ENCODE measurements around the gene PLXNA2.

- TF ChIP-seq GATA3 (IDR thresholded peaks at IDR 0.05; ENCODE audit: low read depth, low read length) (no peak), GATA2 (IDR thresholded peaks at IDR 0.05; ENCODE audit: low read depth, low read length) (no peak)
Measured at GRCh38 chr1:208230668-208231529, 13.3 kb downstream of the PLXNA2 start.
